CD1c-positive myeloid dendritic cell (primary cell): Measurements from ENCODE around the gene CUL9.
A peak's percentile ranks its signal among the peaks of the same experiment; 100 is the strongest.

Experiments
- DNase-seq: peaks from one replicate; pipeline ENCODE4 v3.0.0-alpha.2; 2016; ENCODE audit errors: extremely low spot score

The CUL9 gene

GRCh38 chr6:43173591-43174262 is 8.3 kb upstream of the CUL9 start:
- no peak for DNase-seq

- peak; percentile 99 for DNase-seq
Observed at GRCh38 chr6:43174263-43175112, 7.5 kb upstream of the CUL9 start.

- DNase-seq = no peak
Observed at GRCh38 chr6:43175676-43176422, 6.1 kb upstream of the CUL9 start.

GRCh38 chr6:43176423-43176786 is 5.6 kb upstream of the CUL9 start:
- DNase-seq = no peak

GRCh38 chr6:43178150-43178549 is 3.8 kb upstream of the CUL9 start:
- DNase-seq = no peak

- no peak for DNase-seq
Observed at GRCh38 chr6:43178951-43179830, 2.8 kb upstream of the CUL9 start.

GRCh38 chr6:43180058-43180457 is 1.9 kb upstream of the CUL9 start:
- no peak for DNase-seq

GRCh38 chr6:43180985-43181384 is 1.0 kb upstream of the CUL9 start:
- peak; percentile 19 for DNase-seq

GRCh38 chr6:43181621-43181941 is 415 bp upstream of the CUL9 start:
- DNase-seq = no peak

GRCh38 chr6:43183441-43183840 is 1.4 kb downstream of the CUL9 start:
- no peak for DNase-seq

- DNase-seq = no peak
Observed at GRCh38 chr6:43184268-43184985, 2.4 kb downstream of the CUL9 start.

GRCh38 chr6:43185391-43185985 is 3.5 kb downstream of the CUL9 start:
- DNase-seq = no peak

- no peak for DNase-seq
Observed at GRCh38 chr6:43186019-43186418, 4.0 kb downstream of the CUL9 start.

GRCh38 chr6:43186706-43187105 is 4.7 kb downstream of the CUL9 start:
- no peak for DNase-seq

- no peak for DNase-seq
Observed at GRCh38 chr6:43187821-43188220, 5.8 kb downstream of the CUL9 start.

- no peak for DNase-seq
Observed at GRCh38 chr6:43188426-43188825, 6.4 kb downstream of the CUL9 start.

GRCh38 chr6:43189776-43190304 is 7.8 kb downstream of the CUL9 start:
- no peak for DNase-seq

GRCh38 chr6:43192911-43193310 is 10.9 kb downstream of the CUL9 start:
- no peak for DNase-seq

GRCh38 chr6:43193929-43194328 is 11.9 kb downstream of the CUL9 start:
- DNase-seq = no peak

GRCh38 chr6:43196337-43196736 is 14.3 kb downstream of the CUL9 start:
- DNase-seq = no peak
